Measurements from ENCODE around the gene KCNH5. TPM values are rescaled to one million over a fixed set of nuclear protein-coding genes. Genes with fewer than 3 reads are reported as not detected.
"Not testable (repeated sequence)": the region's sequence is repeated elsewhere in the genome, so short reads cannot be mapped to it uniquely, and the experiment has no call there.

KCNH5 gene
- total RNA-seq, 6 donors from 2014 or later: under 0.01 to 0.22 TPM; not detected in 4

- Histone ChIP-seq H3K4me3 (no peak overlapping the region), H3K4me1 (no peaks in the 10 kb centered on the region), H3K36me3 (no peaks in the 10 kb centered on the region), H3K9me3 (no peaks in the 10 kb centered on the region), H3K27me3 (no peaks in the 10 kb centered on the region), H3K27ac (no peak overlapping the region)
- no peak for TF ChIP-seq EP300 (IDR thresholded peaks at IDR 0.05)
- TF ChIP-seq POLR2AphosphoS5 (IDR thresholded peaks at IDR 0.05): no peak
- TF ChIP-seq POLR2A (IDR thresholded peaks at IDR 0.05): no peak
- no peak for TF ChIP-seq CTCF (IDR thresholded peaks at IDR 0.05)
- ATAC-seq (ENCODE audit: low FRiP score in 2 of 2): no peak
- WGBS, 2 donors: 85 to 88% methylated on average over 5 of the region's 5 CpGs
- DNase-seq: no peak
Measured at GRCh38 chr14:62792578-62792977, 252.7 kb downstream of the KCNH5 start.

- WGBS, 2 donors: 59 to 73% methylated on average over 15 of the region's 15 CpGs
- peak in 1 of 2 donors; percentile 46 for DNase-seq
- not testable (repeated sequence) for H3K4me1 ChIP-seq; H3K36me3 ChIP-seq; H3K4me3 ChIP-seq; H3K9me3 ChIP-seq; H3K27ac ChIP-seq; H3K27me3 ChIP-seq; ATAC-seq (ENCODE audit: low FRiP score in 2 of 2)
Measured at GRCh38 chr14:62781328-62781727, 263.9 kb downstream of the KCNH5 start.

- Histone ChIP-seq H3K27ac (no peak overlapping the region), H3K36me3 (no peaks in the 10 kb centered on the region), H3K4me3 (no peak overlapping the region), H3K4me1 (peaks cover 0 to 7% (median 0%) of the 10 kb centered on the region in 4 donors), H3K9me3 (no peaks in the 10 kb centered on the region), H3K27me3 (no peaks in the 10 kb centered on the region)
- DNase-seq (no peak), ATAC-seq (ENCODE audit: low FRiP score in 2 of 2) (no peak)
- no peak for TF ChIP-seq POLR2A (IDR thresholded peaks at IDR 0.05)
- TF ChIP-seq EP300 (IDR thresholded peaks at IDR 0.05): no peak
- 50% methylated on average over 1 of the region's 1 CpG for WGBS, 2 donors
Measured at GRCh38 chr14:62778852-62779251, 266.4 kb downstream of the KCNH5 start.

GRCh38 chr14:62778310-62778709 lies 266.9 kb downstream of the KCNH5 start:
- WGBS, 2 donors: 57 to 61% methylated on average over 2 of the region's 2 CpGs
- no peaks in the 10 kb centered on the region for H3K36me3 ChIP-seq
- H3K4me3 ChIP-seq: no peak overlapping the region
- ATAC-seq (ENCODE audit: low FRiP score in 2 of 2) (no peak), DNase-seq (no peak)
- peaks cover 0 to 7% (median 0%) of the 10 kb centered on the region in 4 donors for H3K4me1 ChIP-seq
- no peak overlapping the region for H3K27ac ChIP-seq
- no peak for TF ChIP-seq CTCF (IDR thresholded peaks at IDR 0.05)
- TF ChIP-seq EP300 (IDR thresholded peaks at IDR 0.05): no peak
- TF ChIP-seq POLR2AphosphoS5 (IDR thresholded peaks at IDR 0.05): no peak
- TF ChIP-seq POLR2A (IDR thresholded peaks at IDR 0.05): no peak
- no peaks in the 10 kb centered on the region for H3K9me3 ChIP-seq
- H3K27me3 ChIP-seq: no peaks in the 10 kb centered on the region

GRCh38 chr14:62777510-62777909 lies 267.7 kb downstream of the KCNH5 start:
- Histone ChIP-seq H3K4me1 (peaks cover 0 to 7% (median 0%) of the 10 kb centered on the region in 4 donors), H3K27me3 (no peaks in the 10 kb centered on the region), H3K36me3 (no peaks in the 10 kb centered on the region), H3K27ac (no peak overlapping the region), H3K4me3 (no peak overlapping the region), H3K9me3 (no peaks in the 10 kb centered on the region)
- DNase-seq (no peak), ATAC-seq (ENCODE audit: low FRiP score in 2 of 2) (peak in 1 of 2 donors; percentile 53)
- no peak for TF ChIP-seq POLR2A (IDR thresholded peaks at IDR 0.05)
- no peak for TF ChIP-seq CTCF (IDR thresholded peaks at IDR 0.05)
- TF ChIP-seq POLR2AphosphoS5 (IDR thresholded peaks at IDR 0.05): no peak
- TF ChIP-seq EP300 (IDR thresholded peaks at IDR 0.05): no peak
- WGBS, 2 donors: 54 to 63% methylated on average over 2 of the region's 2 CpGs

DNA sequence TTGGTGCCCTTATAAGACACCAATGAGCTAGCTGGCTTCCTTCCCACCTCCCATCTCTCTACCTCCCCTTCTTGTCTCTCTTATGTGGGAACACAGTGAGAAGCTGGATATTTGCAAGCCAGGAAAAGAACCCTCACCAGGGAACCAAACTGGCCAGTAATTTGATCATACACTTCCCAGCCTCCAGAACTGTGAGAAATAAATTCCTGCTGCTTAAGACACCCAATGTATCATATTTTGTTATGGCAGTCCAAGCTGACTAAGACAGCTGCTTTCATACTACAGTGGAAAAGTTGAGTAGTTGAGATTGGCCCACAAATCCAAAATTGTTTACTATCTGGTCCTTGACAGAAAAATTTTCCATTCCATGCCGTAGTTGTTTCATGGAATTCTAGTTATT lies 269.0 kb downstream of the KCNH5 start:
- H3K4me3 ChIP-seq: no peak overlapping the region
- H3K36me3 ChIP-seq: no peaks in the 10 kb centered on the region
- H3K27me3 ChIP-seq: no peaks in the 10 kb centered on the region
- no peak overlapping the region for H3K27ac ChIP-seq
- DNase-seq (no peak), ATAC-seq (ENCODE audit: low FRiP score in 2 of 2) (peak in 1 of 2 donors; percentile 59)
- no peaks in the 10 kb centered on the region for H3K9me3 ChIP-seq
- WGBS, 2 donors: 68 to 77% methylated on average over 1 of the region's 1 CpG
- H3K4me1 ChIP-seq: peaks cover 0 to 7% (median 0%) of the 10 kb centered on the region in 4 donors
- TF ChIP-seq EP300 (IDR thresholded peaks at IDR 0.05) (no peak), POLR2A (IDR thresholded peaks at IDR 0.05) (no peak), POLR2AphosphoS5 (IDR thresholded peaks at IDR 0.05) (no peak), CTCF (IDR thresholded peaks at IDR 0.05) (no peak)

All from upper lobe of left lung (tissue), 6 donors.